NT2/D1 (cell line): ENCODE results near the gene COL18A1.

Experiments
- SUZ12 ChIP-seq: IDR thresholded peaks from 2 replicates; pipeline ENCODE4 v1.6.1; 2011; ENCODE audit not compliant: insufficient read length, insufficient read depth; ENCODE audit errors: extremely low read depth
- ZNF274 ChIP-seq: IDR thresholded peaks from 2 replicates; pipeline ENCODE4 v1.6.1; 2011; ENCODE audit warnings: mild to moderate bottlenecking, low read depth, low read length

GRCh38 chr21:45517249-45518065 lies 112.5 kb downstream of the COL18A1 start:
- TF ChIP-seq SUZ12: no peak
- TF ChIP-seq ZNF274: no peak
